Astrocyte of the cerebellum (primary cell): ENCODE data around the gene AATK.
"Not testable (repeated sequence)": the region's sequence is repeated elsewhere in the genome, so short reads cannot be mapped to it uniquely, and the experiment has no call there.

Source experiments
- DNase-seq: peaks from one replicate; pipeline ENCODE4 v3.0.0-alpha.2; 2011; ENCODE audit warnings: low read depth
- H3K4me3 ChIP-seq: 2 replicates; pipeline ENCODE4 v1.5.1; 2011; ENCODE audit warnings: mild to moderate bottlenecking, low read depth, low read length, moderate library complexity
- in situ Hi-C: cut with HindIII; loops from 2 replicates; pipeline ENCODE4 v1.10.0; 2017; ENCODE audit warnings: low sequenced_read_pairs
- TF ChIP-seq, protein P1 (sequence below): IDR thresholded peaks from 2 replicates; pipeline ENCODE4 v1.5.1; 2012; ENCODE audit warnings: low read length, low read depth, moderate library complexity, mild to moderate bottlenecking; ENCODE audit errors: missing control alignments

The AATK gene

GRCh38 chr17:81156866-81157805 lies 8.9 kb downstream of the AATK start:
- in situ Hi-C loops: no loop called here
- H3K4me3 ChIP-seq: no peak overlapping the region
- no peak for DNase-seq
- TF ChIP-seq, protein P1, sequence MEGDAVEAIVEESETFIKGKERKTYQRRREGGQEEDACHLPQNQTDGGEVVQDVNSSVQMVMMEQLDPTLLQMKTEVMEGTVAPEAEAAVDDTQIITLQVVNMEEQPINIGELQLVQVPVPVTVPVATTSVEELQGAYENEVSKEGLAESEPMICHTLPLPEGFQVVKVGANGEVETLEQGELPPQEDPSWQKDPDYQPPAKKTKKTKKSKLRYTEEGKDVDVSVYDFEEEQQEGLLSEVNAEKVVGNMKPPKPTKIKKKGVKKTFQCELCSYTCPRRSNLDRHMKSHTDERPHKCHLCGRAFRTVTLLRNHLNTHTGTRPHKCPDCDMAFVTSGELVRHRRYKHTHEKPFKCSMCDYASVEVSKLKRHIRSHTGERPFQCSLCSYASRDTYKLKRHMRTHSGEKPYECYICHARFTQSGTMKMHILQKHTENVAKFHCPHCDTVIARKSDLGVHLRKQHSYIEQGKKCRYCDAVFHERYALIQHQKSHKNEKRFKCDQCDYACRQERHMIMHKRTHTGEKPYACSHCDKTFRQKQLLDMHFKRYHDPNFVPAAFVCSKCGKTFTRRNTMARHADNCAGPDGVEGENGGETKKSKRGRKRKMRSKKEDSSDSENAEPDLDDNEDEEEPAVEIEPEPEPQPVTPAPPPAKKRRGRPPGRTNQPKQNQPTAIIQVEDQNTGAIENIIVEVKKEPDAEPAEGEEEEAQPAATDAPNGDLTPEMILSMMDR: no peak

DNA sequence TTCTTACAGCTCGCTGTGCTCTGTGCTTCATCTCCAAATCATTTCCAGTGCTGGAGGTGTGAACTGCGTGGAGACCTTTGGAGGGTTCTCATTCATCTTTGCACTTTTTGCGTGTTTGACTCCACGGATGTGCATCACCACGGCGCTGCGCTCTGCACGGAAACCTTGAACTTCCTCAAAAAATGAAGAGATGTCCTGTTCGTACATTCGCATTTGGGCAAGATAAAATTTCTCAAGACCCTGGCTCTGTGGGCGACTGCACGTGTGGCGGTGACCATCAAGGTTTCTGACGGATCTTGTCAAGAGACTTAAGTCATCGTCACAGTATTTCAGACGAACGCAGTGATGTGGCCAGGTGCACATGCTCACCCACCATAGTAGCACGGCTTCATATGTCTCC lies 11.1 kb downstream of the AATK start:
- TF ChIP-seq, protein P1: no peak
- in situ Hi-C loops: no loop called here
- no peak for DNase-seq
- no peak overlapping the region for H3K4me3 ChIP-seq

DNA sequence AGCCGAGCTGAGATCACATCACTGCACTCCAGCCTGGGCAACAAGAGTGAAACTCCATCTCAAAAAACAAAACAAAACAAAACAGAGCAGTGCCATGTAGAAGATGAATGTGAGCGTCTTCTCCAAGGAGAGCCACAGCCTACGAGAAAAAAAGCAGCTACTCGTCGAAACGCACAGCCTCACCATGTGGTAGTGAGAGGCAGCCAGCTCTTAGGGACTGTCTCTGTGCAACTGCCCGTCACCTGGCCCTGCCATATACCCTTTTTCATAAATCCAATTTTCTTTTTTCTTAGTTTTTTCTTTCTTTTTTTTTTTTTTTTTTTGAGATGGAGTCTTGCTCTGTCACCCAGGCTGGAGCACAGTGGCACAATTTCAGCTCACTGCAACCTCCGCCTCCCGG lies 12.0 kb downstream of the AATK start:
- H3K4me3 ChIP-seq, in situ Hi-C loops, DNase-seq: not testable (repeated sequence)

DNA sequence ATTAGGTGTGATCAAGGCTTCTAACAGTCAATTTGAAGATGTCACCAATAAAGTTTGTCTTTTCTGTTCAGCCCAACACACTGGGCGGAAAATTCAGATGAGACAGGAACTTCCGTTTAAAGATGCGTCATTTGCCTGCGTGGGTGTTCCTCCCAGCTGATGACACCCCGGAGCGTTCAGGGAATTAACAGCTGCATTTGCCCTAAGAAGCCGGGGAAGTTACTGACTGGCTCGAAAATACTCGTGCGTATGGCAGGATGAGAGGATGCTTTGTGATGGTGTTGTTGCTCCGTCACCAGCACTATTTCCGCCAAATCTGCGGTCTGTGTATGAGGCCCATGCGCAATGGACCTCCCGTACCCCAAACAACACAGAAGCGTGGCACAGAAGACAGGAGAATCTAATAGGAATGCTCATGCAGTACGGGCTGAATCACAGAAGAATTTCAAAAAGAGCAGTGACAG lies 12.6 kb downstream of the AATK start:
- in situ Hi-C loops: no loop called here
- H3K4me3 ChIP-seq: no peak overlapping the region
- no peak for DNase-seq
- TF ChIP-seq, protein P1: no peak

- DNase-seq: no peak
- H3K4me3 ChIP-seq: no peak overlapping the region
- in situ Hi-C loops: no loop called here
- TF ChIP-seq, protein P1: no peak
Observed at GRCh38 chr17:81152288-81152828, 13.7 kb downstream of the AATK start.

DNA sequence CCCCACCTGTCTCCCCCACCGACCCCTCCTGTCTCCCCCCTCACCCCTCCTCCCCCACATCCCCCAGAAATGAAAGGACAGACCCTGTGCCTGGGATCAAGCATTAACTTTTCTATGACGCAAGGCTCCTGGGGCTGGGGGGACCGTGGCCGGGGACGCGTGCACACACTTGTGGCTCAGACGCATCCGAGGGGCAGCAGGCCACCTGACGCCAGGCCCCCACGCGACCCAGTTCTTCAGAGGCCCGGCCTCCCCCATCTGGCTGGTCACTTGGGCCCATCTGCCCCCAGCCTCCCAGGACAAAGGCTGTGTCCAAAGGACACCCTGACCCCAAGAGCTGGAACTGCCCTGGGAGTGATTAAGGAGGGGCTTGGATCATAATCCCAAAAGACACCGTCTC lies 14.7 kb downstream of the AATK start:
- no peak for DNase-seq
- no peak overlapping the region for H3K4me3 ChIP-seq
- TF ChIP-seq, protein P1: no peak
- in situ Hi-C loops: no loop called here
